H9 (cell line): ENCODE measurements around the gene METTL9. TPM values are rescaled to one million over a fixed set of nuclear protein-coding genes. Genes with fewer than 3 reads are reported as not detected.

Experiments used
- DNase-seq: peaks from one replicate; pipeline ENCODE4 v3.0.0-alpha.2; 2017
- H2AFZ ChIP-seq: one replicate; pipeline ENCODE4 v1.6.1; 2013; ENCODE audit warnings: mild to moderate bottlenecking, low read length, control low read depth, moderate library complexity
- H2AK5ac ChIP-seq: 2 replicates; pipeline ENCODE4 v1.6.1; 2013; ENCODE audit warnings: low read length, control low read depth, mixed read lengths; ENCODE audit not compliant: insufficient read length
- H2BK120ac ChIP-seq: one replicate; pipeline ENCODE4 v1.6.1; 2013; ENCODE audit warnings: low read depth, mild to moderate bottlenecking, low read length, control low read depth, inconsistent platforms; ENCODE audit not compliant: poor library complexity, severe bottlenecking
- H2BK12ac ChIP-seq: 2 replicates; pipeline ENCODE4 v1.6.1; 2013; ENCODE audit warnings: low read length, control low read depth, mixed read lengths, low read depth; ENCODE audit not compliant: insufficient read length
- H2BK15ac ChIP-seq: 2 replicates; pipeline ENCODE4 v1.6.1; 2013; ENCODE audit warnings: low read depth, low read length, control low read depth
- H2BK20ac ChIP-seq: one replicate; pipeline ENCODE4 v1.6.1; 2013; ENCODE audit warnings: low read depth, mild to moderate bottlenecking, low read length, control low read depth, inconsistent platforms; ENCODE audit not compliant: poor library complexity, severe bottlenecking
- H2BK5ac ChIP-seq: 2 replicates; pipeline ENCODE4 v1.6.1; 2013; ENCODE audit warnings: low read length, control low read depth, mixed read lengths; ENCODE audit not compliant: insufficient read length
- H3K14ac ChIP-seq: 2 replicates; pipeline ENCODE4 v1.6.1; 2013; ENCODE audit warnings: low read length, control low read depth; ENCODE audit not compliant: insufficient read depth
- H3K18ac ChIP-seq: 2 replicates; pipeline ENCODE4 v1.6.1; 2013; ENCODE audit warnings: low read depth, mild to moderate bottlenecking, mixed read lengths, low read length, control low read depth; ENCODE audit not compliant: insufficient read length
- H3K23ac ChIP-seq: 2 replicates; pipeline ENCODE4 v1.6.1; 2013; ENCODE audit warnings: low read length, control low read depth, mixed read lengths, low read depth; ENCODE audit not compliant: insufficient read length
- H3K23me2 ChIP-seq: 2 replicates; pipeline ENCODE4 v1.6.1; 2013; ENCODE audit warnings: low read depth, mild to moderate bottlenecking, mixed read lengths, low read length, control low read depth; ENCODE audit not compliant: insufficient read length, poor library complexity, severe bottlenecking
- H3K27ac ChIP-seq: 2 replicates; pipeline ENCODE4 v1.5.1; 2013; ENCODE audit warnings: low read length, control low read depth, mixed read lengths, low read depth; ENCODE audit not compliant: insufficient read length
- H3K27me3 ChIP-seq: 2 replicates; pipeline ENCODE4 v1.6.1; 2013; ENCODE audit warnings: low read length, control low read depth, inconsistent platforms; ENCODE audit not compliant: insufficient read depth
- H3K4ac ChIP-seq: 2 replicates; pipeline ENCODE4 v1.6.1; 2013; ENCODE audit warnings: low read depth, mild to moderate bottlenecking, control low read depth, inconsistent platforms, low read length, moderate library complexity
- H3K4me1 ChIP-seq: 2 replicates; pipeline ENCODE4 v1.6.1; 2013; ENCODE audit warnings: low read length, control low read depth, inconsistent platforms; ENCODE audit not compliant: insufficient read depth
- H3K4me2 ChIP-seq: 2 replicates; pipeline ENCODE4 v1.6.1; 2013; ENCODE audit warnings: low read length, control low read depth, mixed read lengths; ENCODE audit not compliant: insufficient read length, insufficient read depth
- H3K56ac ChIP-seq: 2 replicates; pipeline ENCODE4 v1.6.1; 2013; ENCODE audit warnings: low read depth, mild to moderate bottlenecking, mixed read lengths, low read length, control low read depth; ENCODE audit not compliant: insufficient read length
- H3K79me1 ChIP-seq: 2 replicates; pipeline ENCODE4 v1.6.1; 2013; ENCODE audit warnings: low read depth, mild to moderate bottlenecking, moderate library complexity, low read length, control low read depth, inconsistent platforms; ENCODE audit not compliant: insufficient read depth, poor library complexity, severe bottlenecking
- H3K79me2 ChIP-seq: 2 replicates; pipeline ENCODE4 v1.6.1; 2013; ENCODE audit warnings: low read length, control low read depth, inconsistent platforms; ENCODE audit not compliant: insufficient read depth
- H3K9ac ChIP-seq: 2 replicates; pipeline ENCODE4 v1.6.1; 2013; ENCODE audit warnings: low read length, control low read depth, mixed read lengths; ENCODE audit not compliant: insufficient read length; ENCODE audit errors: extremely low read depth
- H3K9me3 ChIP-seq: one replicate; pipeline ENCODE4 v1.6.1; 2013; ENCODE audit warnings: low read depth, low read length, inconsistent platforms; ENCODE audit not compliant: control insufficient read depth
- H3T11ph ChIP-seq: one replicate; pipeline ENCODE4 v1.6.1; 2013; ENCODE audit warnings: mild to moderate bottlenecking, low read length, control low read depth, inconsistent platforms
- H4K20me1 ChIP-seq: one replicate; pipeline ENCODE4 v1.6.1; 2013; ENCODE audit not compliant: control insufficient read depth, insufficient read length, insufficient read depth
- H4K5ac ChIP-seq: 2 replicates; pipeline ENCODE4 v1.6.1; 2013; ENCODE audit warnings: low read depth, mild to moderate bottlenecking, mixed read lengths, low read length, control low read depth; ENCODE audit not compliant: insufficient read length
- H4K8ac ChIP-seq: replicated peaks from 2 replicates; pipeline ENCODE4 v1.6.1; 2013; ENCODE audit warnings: low read length, control low read depth, mixed read lengths, low read depth; ENCODE audit not compliant: insufficient read length
- H4K91ac ChIP-seq: 2 replicates; pipeline ENCODE4 v1.6.1; 2013; ENCODE audit warnings: low read depth, mild to moderate bottlenecking, moderate library complexity, mixed read lengths, low read length, control low read depth; ENCODE audit not compliant: insufficient read length
- H3K27ac Mint-ChIP-seq, 3 experiments: 2 replicates in 2 of 3; 3 replicates in 1 of 3; pipeline ENCODE4 v1.8.0; 2020 to 2021; ENCODE audit warnings: mixed read lengths in 3 of 3, mild to moderate bottlenecking in 1 of 3, moderate library complexity in 1 of 3
- H3K27me3 Mint-ChIP-seq: 2 replicates; pipeline ENCODE4 v1.8.0; 2021; ENCODE audit warnings: low read depth, mild to moderate bottlenecking, moderate library complexity, mixed read lengths
- H3K36me3 Mint-ChIP-seq, 3 experiments: 2 replicates in 2 of 3; 3 replicates in 1 of 3; pipeline ENCODE4 v1.8.0; 2020 to 2021; ENCODE audit warnings: low read depth in 3 of 3, mixed read lengths in 3 of 3; ENCODE audit not compliant: insufficient read depth in 1 of 3
- H3K4me1 Mint-ChIP-seq, 2 experiments: 2 replicates each; pipeline ENCODE4 v1.8.0; 2020; ENCODE audit warnings: mixed read lengths in 2 of 2
- H3K4me3 Mint-ChIP-seq, 2 experiments: 2 replicates in 1 of 2; 3 replicates in 1 of 2; pipeline ENCODE4 v1.8.0; 2020 to 2021; ENCODE audit warnings: mild to moderate bottlenecking in 2 of 2, mixed read lengths in 2 of 2, moderate library complexity in 1 of 2
- H3K9me3 Mint-ChIP-seq, 2 experiments: 2 replicates in 1 of 2; 3 replicates in 1 of 2; pipeline ENCODE4 v1.8.0; 2020; ENCODE audit warnings: mild to moderate bottlenecking in 2 of 2, mixed read lengths in 2 of 2, moderate library complexity in 1 of 2
- WGBS: extraction: QIAGEN DNeasy Blood & Tissue Kit; methylation state at CpG from one replicate; pipeline ENCODE4 v1.1.7; 2013; ENCODE audit warnings: missing lambda C conversion rate, low lambda C conversion rate, mixed read lengths; ENCODE audit not compliant: insufficient read length; ENCODE audit errors: extremely low coverage; 5-methylcytosine and 5-hydroxymethylcytosine counted together
- total RNA-seq: library from RNA; stranded (reverse); gene quantifications from 2 replicates; pipeline ENCODE4 v1.2.1, GENCODE V29; 2021
- TF ChIP-seq, protein P1 (sequence below): fragments of 200-600 bp; sonication (generic); conservative IDR thresholded peaks from 3 replicates; pipeline ENCODE4 v1.8.0; 2021; ENCODE audit warnings: antibody characterized with exemption, mild to moderate bottlenecking

Gene METTL9
- total RNA-seq, 1 experiment from 2014 or later, result 108 TPM

DNA sequence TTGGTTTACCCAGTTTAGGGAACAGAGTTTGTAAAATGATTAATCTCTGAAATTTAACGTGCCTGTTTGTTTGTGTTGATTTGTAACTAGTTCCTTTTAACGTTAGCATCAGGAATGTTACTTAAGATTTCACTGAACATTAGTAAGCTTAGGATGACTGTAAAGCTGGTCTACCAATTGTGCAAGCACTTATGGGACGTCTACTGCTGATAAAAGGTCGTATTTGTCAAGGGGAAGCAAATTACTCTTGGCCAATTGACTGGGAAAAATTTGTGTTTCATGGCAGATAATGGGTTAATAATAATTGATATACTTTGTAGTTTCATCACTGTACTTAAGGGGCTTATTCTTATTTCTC lies 11.8 kb downstream of the METTL9 start:
- no peak overlapping the region for H2BK20ac ChIP-seq
- Mint-ChIP-seq H3K27me3 (no peaks in the 10 kb centered on the region), H3K36me3 (peaks cover 4 to 12% (median 7%) of the 10 kb centered on the region in 3 experiments; a peak in 5 of 7 replicates), H3K4me1 (peaks cover 51 to 56% of the 10 kb centered on the region in 2 experiments), H3K27ac (peak overlapping the region in 2 of 3 experiments; percentile 59 to 91; a peak in 2 of 7 replicates), H3K4me3 (no peak overlapping the region), H3K9me3 (no peaks in the 10 kb centered on the region)
- H2AFZ ChIP-seq, result no peak overlapping the region
- no peak for DNase-seq
- no peak overlapping the region for H3K4me2 ChIP-seq
- H3T11ph ChIP-seq, result no peak overlapping the region
- no peak overlapping the region for H3K18ac ChIP-seq
- H2BK120ac ChIP-seq, result no peak overlapping the region
- no peak overlapping the region for H4K8ac ChIP-seq
- no peak overlapping the region for H4K91ac ChIP-seq
- H3K23ac ChIP-seq, result no peak overlapping the region
- peaks cover 14% of the 10 kb centered on the region for H3K4me1 ChIP-seq
- no peak overlapping the region for H2BK15ac ChIP-seq
- H3K27ac ChIP-seq, result no peak overlapping the region
- no peak overlapping the region for H2BK5ac ChIP-seq
- H3K79me1 ChIP-seq, result peaks cover 18% of the 10 kb centered on the region
- H2AK5ac ChIP-seq, result no peak overlapping the region
- no CpG with 5 or more reads among the region's 4 CpGs for WGBS
- H3K4ac ChIP-seq, result no peak overlapping the region
- H3K23me2 ChIP-seq, result no peaks in the 10 kb centered on the region
- no peak overlapping the region for H3K56ac ChIP-seq
- H4K5ac ChIP-seq, result no peak overlapping the region
- H4K20me1 ChIP-seq, result no peaks in the 10 kb centered on the region
- H3K79me2 ChIP-seq, result peaks cover 26% of the 10 kb centered on the region; the same call in 1 of the 2 replicates
- H3K9me3 ChIP-seq, result no peaks in the 10 kb centered on the region
- TF ChIP-seq, protein P1, sequence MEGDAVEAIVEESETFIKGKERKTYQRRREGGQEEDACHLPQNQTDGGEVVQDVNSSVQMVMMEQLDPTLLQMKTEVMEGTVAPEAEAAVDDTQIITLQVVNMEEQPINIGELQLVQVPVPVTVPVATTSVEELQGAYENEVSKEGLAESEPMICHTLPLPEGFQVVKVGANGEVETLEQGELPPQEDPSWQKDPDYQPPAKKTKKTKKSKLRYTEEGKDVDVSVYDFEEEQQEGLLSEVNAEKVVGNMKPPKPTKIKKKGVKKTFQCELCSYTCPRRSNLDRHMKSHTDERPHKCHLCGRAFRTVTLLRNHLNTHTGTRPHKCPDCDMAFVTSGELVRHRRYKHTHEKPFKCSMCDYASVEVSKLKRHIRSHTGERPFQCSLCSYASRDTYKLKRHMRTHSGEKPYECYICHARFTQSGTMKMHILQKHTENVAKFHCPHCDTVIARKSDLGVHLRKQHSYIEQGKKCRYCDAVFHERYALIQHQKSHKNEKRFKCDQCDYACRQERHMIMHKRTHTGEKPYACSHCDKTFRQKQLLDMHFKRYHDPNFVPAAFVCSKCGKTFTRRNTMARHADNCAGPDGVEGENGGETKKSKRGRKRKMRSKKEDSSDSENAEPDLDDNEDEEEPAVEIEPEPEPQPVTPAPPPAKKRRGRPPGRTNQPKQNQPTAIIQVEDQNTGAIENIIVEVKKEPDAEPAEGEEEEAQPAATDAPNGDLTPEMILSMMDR, result no peak
- H3K14ac ChIP-seq, result no peak overlapping the region
- H3K27me3 ChIP-seq, result no peaks in the 10 kb centered on the region
- H2BK12ac ChIP-seq, result no peak overlapping the region
- H3K9ac ChIP-seq, result no peak overlapping the region
